Vagina (tissue), 2 donors: ENCODE results near the gene DTX2.
"Not testable (repeated sequence)": the region's sequence is repeated elsewhere in the genome, so short reads cannot be mapped to it uniquely, and the experiment has no call there.

ENCODE experiments used
- CTCF ChIP-seq, 3 experiments: fragments of 450-650 bp in 2 of 3; fragments of 200-600 bp in 1 of 3; sonication (generic) in 1 of 3; IDR thresholded peaks; one replicate each; pipeline ENCODE4 v1.5.1; 2017 to 2019; ENCODE audit warnings: antibody characterized with exemption in 3 of 3, mild to moderate bottlenecking in 2 of 3, moderate library complexity in 2 of 3
- POLR2A ChIP-seq, 2 donors: fragments of 450-650 bp; IDR thresholded peaks; one replicate each; pipeline ENCODE4 v1.6.1; 2017; ENCODE audit warnings: antibody characterized with exemption in 2 of 2, mild to moderate bottlenecking in 2 of 2, moderate library complexity in 2 of 2
- POLR2AphosphoS5 ChIP-seq, 2 donors: sonication (generic); formaldehyde crosslinking; IDR thresholded peaks; one replicate each; pipeline ENCODE4 v1.9.0; 2017; ENCODE audit warnings: antibody characterized with exemption in 2 of 2, mild to moderate bottlenecking in 2 of 2, low read depth in 1 of 2; ENCODE audit not compliant: insufficient read depth in 1 of 2

GRCh38 chr7:76425558-76425957, 36.0 kb upstream of the DTX2 start:
- TF ChIP-seq CTCF (IDR thresholded peaks at IDR 0.05); POLR2A (IDR thresholded peaks at IDR 0.05); POLR2AphosphoS5 (IDR thresholded peaks at IDR 0.05; ENCODE audit: insufficient read depth in 1 of 2, low read depth in 1 of 2): not testable (repeated sequence)
